H9 (cell line): Measurements from ENCODE around the gene SLC35A4. TPM values are rescaled to one million over a fixed set of nuclear protein-coding genes. Genes with fewer than 3 reads are reported as not detected.

Source experiments
- DNase-seq: peaks from one replicate; pipeline ENCODE4 v3.0.0-alpha.2; 2017
- H2AFZ ChIP-seq: one replicate; pipeline ENCODE4 v1.6.1; 2013; ENCODE audit warnings: mild to moderate bottlenecking, low read length, control low read depth, moderate library complexity
- H2AK5ac ChIP-seq: 2 replicates; pipeline ENCODE4 v1.6.1; 2013; ENCODE audit warnings: low read length, control low read depth, mixed read lengths; ENCODE audit not compliant: insufficient read length
- H2BK120ac ChIP-seq: one replicate; pipeline ENCODE4 v1.6.1; 2013; ENCODE audit warnings: low read depth, mild to moderate bottlenecking, low read length, control low read depth, inconsistent platforms; ENCODE audit not compliant: poor library complexity, severe bottlenecking
- H2BK12ac ChIP-seq: 2 replicates; pipeline ENCODE4 v1.6.1; 2013; ENCODE audit warnings: low read length, control low read depth, mixed read lengths, low read depth; ENCODE audit not compliant: insufficient read length
- H2BK15ac ChIP-seq: 2 replicates; pipeline ENCODE4 v1.6.1; 2013; ENCODE audit warnings: low read depth, low read length, control low read depth
- H2BK20ac ChIP-seq: one replicate; pipeline ENCODE4 v1.6.1; 2013; ENCODE audit warnings: low read depth, mild to moderate bottlenecking, low read length, control low read depth, inconsistent platforms; ENCODE audit not compliant: poor library complexity, severe bottlenecking
- H2BK5ac ChIP-seq: 2 replicates; pipeline ENCODE4 v1.6.1; 2013; ENCODE audit warnings: low read length, control low read depth, mixed read lengths; ENCODE audit not compliant: insufficient read length
- H3K14ac ChIP-seq: 2 replicates; pipeline ENCODE4 v1.6.1; 2013; ENCODE audit warnings: low read length, control low read depth; ENCODE audit not compliant: insufficient read depth
- H3K18ac ChIP-seq: 2 replicates; pipeline ENCODE4 v1.6.1; 2013; ENCODE audit warnings: low read depth, mild to moderate bottlenecking, mixed read lengths, low read length, control low read depth; ENCODE audit not compliant: insufficient read length
- H3K23ac ChIP-seq: 2 replicates; pipeline ENCODE4 v1.6.1; 2013; ENCODE audit warnings: low read length, control low read depth, mixed read lengths, low read depth; ENCODE audit not compliant: insufficient read length
- H3K23me2 ChIP-seq: 2 replicates; pipeline ENCODE4 v1.6.1; 2013; ENCODE audit warnings: low read depth, mild to moderate bottlenecking, mixed read lengths, low read length, control low read depth; ENCODE audit not compliant: insufficient read length, poor library complexity, severe bottlenecking
- H3K27ac ChIP-seq: 2 replicates; pipeline ENCODE4 v1.5.1; 2013; ENCODE audit warnings: low read length, control low read depth, mixed read lengths, low read depth; ENCODE audit not compliant: insufficient read length
- H3K27me3 ChIP-seq: 2 replicates; pipeline ENCODE4 v1.6.1; 2013; ENCODE audit warnings: low read length, control low read depth, inconsistent platforms; ENCODE audit not compliant: insufficient read depth
- H3K4ac ChIP-seq: 2 replicates; pipeline ENCODE4 v1.6.1; 2013; ENCODE audit warnings: low read depth, mild to moderate bottlenecking, control low read depth, inconsistent platforms, low read length, moderate library complexity
- H3K4me1 ChIP-seq: 2 replicates; pipeline ENCODE4 v1.6.1; 2013; ENCODE audit warnings: low read length, control low read depth, inconsistent platforms; ENCODE audit not compliant: insufficient read depth
- H3K4me2 ChIP-seq: 2 replicates; pipeline ENCODE4 v1.6.1; 2013; ENCODE audit warnings: low read length, control low read depth, mixed read lengths; ENCODE audit not compliant: insufficient read length, insufficient read depth
- H3K56ac ChIP-seq: 2 replicates; pipeline ENCODE4 v1.6.1; 2013; ENCODE audit warnings: low read depth, mild to moderate bottlenecking, mixed read lengths, low read length, control low read depth; ENCODE audit not compliant: insufficient read length
- H3K79me1 ChIP-seq: 2 replicates; pipeline ENCODE4 v1.6.1; 2013; ENCODE audit warnings: low read depth, mild to moderate bottlenecking, moderate library complexity, low read length, control low read depth, inconsistent platforms; ENCODE audit not compliant: insufficient read depth, poor library complexity, severe bottlenecking
- H3K79me2 ChIP-seq: 2 replicates; pipeline ENCODE4 v1.6.1; 2013; ENCODE audit warnings: low read length, control low read depth, inconsistent platforms; ENCODE audit not compliant: insufficient read depth
- H3K9ac ChIP-seq: 2 replicates; pipeline ENCODE4 v1.6.1; 2013; ENCODE audit warnings: low read length, control low read depth, mixed read lengths; ENCODE audit not compliant: insufficient read length; ENCODE audit errors: extremely low read depth
- H3K9me3 ChIP-seq: one replicate; pipeline ENCODE4 v1.6.1; 2013; ENCODE audit warnings: low read depth, low read length, inconsistent platforms; ENCODE audit not compliant: control insufficient read depth
- H3T11ph ChIP-seq: one replicate; pipeline ENCODE4 v1.6.1; 2013; ENCODE audit warnings: mild to moderate bottlenecking, low read length, control low read depth, inconsistent platforms
- H4K20me1 ChIP-seq: one replicate; pipeline ENCODE4 v1.6.1; 2013; ENCODE audit not compliant: control insufficient read depth, insufficient read length, insufficient read depth
- H4K5ac ChIP-seq: 2 replicates; pipeline ENCODE4 v1.6.1; 2013; ENCODE audit warnings: low read depth, mild to moderate bottlenecking, mixed read lengths, low read length, control low read depth; ENCODE audit not compliant: insufficient read length
- H4K8ac ChIP-seq: replicated peaks from 2 replicates; pipeline ENCODE4 v1.6.1; 2013; ENCODE audit warnings: low read length, control low read depth, mixed read lengths, low read depth; ENCODE audit not compliant: insufficient read length
- H4K91ac ChIP-seq: 2 replicates; pipeline ENCODE4 v1.6.1; 2013; ENCODE audit warnings: low read depth, mild to moderate bottlenecking, moderate library complexity, mixed read lengths, low read length, control low read depth; ENCODE audit not compliant: insufficient read length
- H3K27ac Mint-ChIP-seq, 3 experiments: 2 replicates in 2 of 3; 3 replicates in 1 of 3; pipeline ENCODE4 v1.8.0; 2020 to 2021; ENCODE audit warnings: mixed read lengths in 3 of 3, mild to moderate bottlenecking in 1 of 3, moderate library complexity in 1 of 3
- H3K27me3 Mint-ChIP-seq: 2 replicates; pipeline ENCODE4 v1.8.0; 2021; ENCODE audit warnings: low read depth, mild to moderate bottlenecking, moderate library complexity, mixed read lengths
- H3K36me3 Mint-ChIP-seq, 3 experiments: 2 replicates in 2 of 3; 3 replicates in 1 of 3; pipeline ENCODE4 v1.8.0; 2020 to 2021; ENCODE audit warnings: low read depth in 3 of 3, mixed read lengths in 3 of 3; ENCODE audit not compliant: insufficient read depth in 1 of 3
- H3K4me1 Mint-ChIP-seq, 2 experiments: 2 replicates each; pipeline ENCODE4 v1.8.0; 2020; ENCODE audit warnings: mixed read lengths in 2 of 2
- H3K4me3 Mint-ChIP-seq, 2 experiments: 2 replicates in 1 of 2; 3 replicates in 1 of 2; pipeline ENCODE4 v1.8.0; 2020 to 2021; ENCODE audit warnings: mild to moderate bottlenecking in 2 of 2, mixed read lengths in 2 of 2, moderate library complexity in 1 of 2
- H3K9me3 Mint-ChIP-seq, 2 experiments: 2 replicates in 1 of 2; 3 replicates in 1 of 2; pipeline ENCODE4 v1.8.0; 2020; ENCODE audit warnings: mild to moderate bottlenecking in 2 of 2, mixed read lengths in 2 of 2, moderate library complexity in 1 of 2
- CTCF ChIP-seq: fragments of 200-600 bp; sonication (generic); conservative IDR thresholded peaks from 3 replicates; pipeline ENCODE4 v1.8.0; 2021; ENCODE audit warnings: antibody characterized with exemption, mild to moderate bottlenecking
- WGBS: extraction: QIAGEN DNeasy Blood & Tissue Kit; methylation state at CpG from one replicate; pipeline ENCODE4 v1.1.7; 2013; ENCODE audit warnings: missing lambda C conversion rate, low lambda C conversion rate, mixed read lengths; ENCODE audit not compliant: insufficient read length; ENCODE audit errors: extremely low coverage; 5-methylcytosine and 5-hydroxymethylcytosine counted together
- total RNA-seq: library from RNA; stranded (reverse); gene quantifications from 2 replicates; pipeline ENCODE4 v1.2.1, GENCODE V29; 2021

SLC35A4 gene
- total RNA-seq, 1 experiment from 2014 or later: 92.0 TPM

- Histone ChIP-seq H3K23ac (no peak overlapping the region), H3K79me2 (no peaks in the 10 kb centered on the region), H3T11ph (no peak overlapping the region), H2BK120ac (no peak overlapping the region), H4K91ac (no peak overlapping the region), H3K27ac (no peak overlapping the region), H3K4me1 (no peaks in the 10 kb centered on the region), H3K27me3 (no peaks in the 10 kb centered on the region), H3K9me3 (no peaks in the 10 kb centered on the region), H3K14ac (no peak overlapping the region), H2BK5ac (no peak overlapping the region), H2AK5ac (no peak overlapping the region), H4K5ac (no peak overlapping the region), H2AFZ (no peak overlapping the region), H3K23me2 (no peaks in the 10 kb centered on the region), H3K4ac (no peak overlapping the region), H3K79me1 (no peaks in the 10 kb centered on the region), H2BK12ac (no peak overlapping the region), H3K4me2 (no peak overlapping the region), H3K56ac (no peak overlapping the region), H4K8ac (no peak overlapping the region), H2BK15ac (no peak overlapping the region), H3K18ac (no peak overlapping the region), H4K20me1 (no peaks in the 10 kb centered on the region), H2BK20ac (no peak overlapping the region), H3K9ac (no peak overlapping the region)
- Mint-ChIP-seq H3K9me3 (peaks cover 3 to 5% of the 10 kb centered on the region in 2 experiments; a peak in 2 of 5 replicates), H3K36me3 (no peaks in the 10 kb centered on the region), H3K27ac (no peak overlapping the region), H3K27me3 (peaks cover 9% of the 10 kb centered on the region), H3K4me3 (no peak overlapping the region), H3K4me1 (no peaks in the 10 kb centered on the region)
- TF ChIP-seq CTCF: no peak
- DNase-seq: no peak
- WGBS: no CpG with 5 or more reads among the region's 2 CpGs
Measured at GRCh38 chr5:140598836-140599235, 34.2 kb downstream of the SLC35A4 start.
